Measurements from ENCODE around the gene SMAD3. TPM values are rescaled to one million over a fixed set of nuclear protein-coding genes. Genes with fewer than 3 reads are reported as not detected.
A peak's percentile ranks its signal among the peaks of the same experiment; 100 is the strongest.

SMAD3 gene
- total RNA-seq, 1 donor from 2014 or later: 25.7 TPM

GRCh38 chr15:67109141-67110034 lies 44.0 kb downstream of the SMAD3 start:
- peak; percentile 25 to 58 for ATAC-seq
- Histone ChIP-seq H3K36me3 (no peaks in the 10 kb centered on the region), H3K4me1 (peaks cover 65% of the 10 kb centered on the region), H3K27me3 (ENCODE audit: low read depth) (no peaks in the 10 kb centered on the region), H3K4me3 (no peak overlapping the region), H3K27ac (peak overlapping the region; percentile 54), H3K9me3 (no peaks in the 10 kb centered on the region)
- TF ChIP-seq, protein P1, sequence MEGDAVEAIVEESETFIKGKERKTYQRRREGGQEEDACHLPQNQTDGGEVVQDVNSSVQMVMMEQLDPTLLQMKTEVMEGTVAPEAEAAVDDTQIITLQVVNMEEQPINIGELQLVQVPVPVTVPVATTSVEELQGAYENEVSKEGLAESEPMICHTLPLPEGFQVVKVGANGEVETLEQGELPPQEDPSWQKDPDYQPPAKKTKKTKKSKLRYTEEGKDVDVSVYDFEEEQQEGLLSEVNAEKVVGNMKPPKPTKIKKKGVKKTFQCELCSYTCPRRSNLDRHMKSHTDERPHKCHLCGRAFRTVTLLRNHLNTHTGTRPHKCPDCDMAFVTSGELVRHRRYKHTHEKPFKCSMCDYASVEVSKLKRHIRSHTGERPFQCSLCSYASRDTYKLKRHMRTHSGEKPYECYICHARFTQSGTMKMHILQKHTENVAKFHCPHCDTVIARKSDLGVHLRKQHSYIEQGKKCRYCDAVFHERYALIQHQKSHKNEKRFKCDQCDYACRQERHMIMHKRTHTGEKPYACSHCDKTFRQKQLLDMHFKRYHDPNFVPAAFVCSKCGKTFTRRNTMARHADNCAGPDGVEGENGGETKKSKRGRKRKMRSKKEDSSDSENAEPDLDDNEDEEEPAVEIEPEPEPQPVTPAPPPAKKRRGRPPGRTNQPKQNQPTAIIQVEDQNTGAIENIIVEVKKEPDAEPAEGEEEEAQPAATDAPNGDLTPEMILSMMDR (IDR thresholded peaks at IDR 0.05): no peak
- intact Hi-C loops (cut with DNase I): no loop called here
- peak; percentile 54 for DNase-seq

- intact Hi-C loops (cut with DNase I): no loop called here
- H3K27ac ChIP-seq: peak overlapping the region; percentile 54
- no peaks in the 10 kb centered on the region for H3K27me3 ChIP-seq (ENCODE audit: low read depth)
- TF ChIP-seq, protein P1 (IDR thresholded peaks at IDR 0.05): no peak
- no peak overlapping the region for H3K4me3 ChIP-seq
- ATAC-seq (no peak), DNase-seq (no peak)
- no peaks in the 10 kb centered on the region for H3K9me3 ChIP-seq
- H3K4me1 ChIP-seq: peaks cover 64% of the 10 kb centered on the region
- H3K36me3 ChIP-seq: no peaks in the 10 kb centered on the region
These were observed 45.0 kb downstream of the SMAD3 start for GRCh38 chr15:67110361-67110781.

DNA sequence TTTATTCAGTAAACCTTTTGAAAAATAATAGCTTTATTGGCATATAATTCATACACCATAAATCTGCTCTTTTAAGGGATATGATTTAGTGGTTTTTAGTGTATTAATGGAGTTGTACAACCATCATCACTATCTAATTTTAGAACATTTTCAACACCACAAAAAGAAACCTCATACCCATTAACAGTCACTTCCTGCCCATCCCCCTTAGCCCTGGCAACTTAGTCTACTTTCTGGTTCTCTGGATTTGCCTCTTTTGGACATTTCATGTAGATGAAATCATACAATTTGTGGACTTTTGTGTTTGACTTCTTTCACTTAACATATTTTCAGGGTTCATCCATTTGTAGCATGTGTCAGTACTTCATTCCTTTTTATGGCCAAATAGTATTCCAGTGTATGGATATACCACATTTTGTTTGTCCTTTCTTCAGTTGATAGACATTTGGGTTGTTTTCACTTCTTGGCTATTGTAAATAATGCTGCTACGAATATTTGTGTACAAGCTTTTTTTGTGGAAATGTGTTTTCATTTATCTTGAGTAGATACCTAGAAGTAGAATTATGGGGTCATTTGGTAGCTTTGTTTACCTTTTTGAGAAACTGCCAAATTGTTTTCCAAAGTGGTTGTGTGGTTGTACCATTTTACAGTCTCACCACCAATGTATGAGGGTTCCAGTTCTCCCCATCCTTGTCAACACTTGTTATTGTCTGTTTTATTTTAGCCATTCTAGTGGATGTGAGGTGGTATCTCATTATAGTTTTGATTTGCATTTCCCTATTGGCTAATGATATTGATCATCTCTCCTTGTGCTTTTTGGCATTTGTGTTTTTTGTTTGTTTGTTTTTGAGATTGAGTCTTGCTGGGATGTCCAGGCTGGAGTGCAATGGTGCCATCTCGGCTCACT lies 45.8 kb downstream of the SMAD3 start:
- no peak for DNase-seq
- no peak overlapping the region for H3K27ac ChIP-seq
- H3K27me3 ChIP-seq (ENCODE audit: low read depth): no peaks in the 10 kb centered on the region
- peaks cover 64% of the 10 kb centered on the region for H3K4me1 ChIP-seq
- intact Hi-C loops (cut with DNase I): no loop called here
- H3K4me3 ChIP-seq: no peak overlapping the region
- no peak for ATAC-seq
- no peaks in the 10 kb centered on the region for H3K9me3 ChIP-seq
- H3K36me3 ChIP-seq: no peaks in the 10 kb centered on the region
- TF ChIP-seq, protein P1 (IDR thresholded peaks at IDR 0.05): no peak

DNA sequence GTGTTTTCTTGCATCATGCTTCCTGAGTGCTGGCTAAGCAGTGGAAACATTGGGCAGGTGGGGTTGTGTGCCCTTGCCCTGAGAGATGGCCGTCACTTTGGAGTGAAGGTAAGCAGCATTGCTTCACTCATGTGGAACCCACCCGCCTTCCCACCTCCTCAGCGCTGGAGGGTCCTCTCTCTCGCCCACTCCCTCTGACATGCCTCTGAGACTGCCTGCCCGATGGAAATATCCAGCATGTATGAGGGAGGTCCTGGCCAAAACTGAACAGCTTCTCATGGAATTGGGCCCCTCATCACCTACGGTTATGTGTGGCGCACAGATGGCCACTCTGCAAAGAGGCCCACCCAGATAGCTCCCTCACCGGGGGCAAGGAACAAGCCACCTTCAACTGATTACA lies 48.6 kb downstream of the SMAD3 start:
- ATAC-seq: no peak
- no peak for DNase-seq
- intact Hi-C loops (cut with DNase I): no loop called here
- Histone ChIP-seq H3K27ac (no peak overlapping the region), H3K36me3 (no peaks in the 10 kb centered on the region), H3K4me3 (no peak overlapping the region), H3K9me3 (no peaks in the 10 kb centered on the region), H3K27me3 (ENCODE audit: low read depth) (no peaks in the 10 kb centered on the region), H3K4me1 (peaks cover 65% of the 10 kb centered on the region)
- TF ChIP-seq, protein P1 (IDR thresholded peaks at IDR 0.05): no peak

GRCh38 chr15:67114846-67115585 lies 49.6 kb downstream of the SMAD3 start:
- peak overlapping the region; percentile 13 for H3K27ac ChIP-seq
- ATAC-seq (no peak), DNase-seq (no peak)
- H3K4me3 ChIP-seq: no peak overlapping the region
- H3K27me3 ChIP-seq (ENCODE audit: low read depth): no peaks in the 10 kb centered on the region
- H3K9me3 ChIP-seq: no peaks in the 10 kb centered on the region
- TF ChIP-seq, protein P1 (IDR thresholded peaks at IDR 0.05): no peak
- intact Hi-C loops (cut with DNase I): no loop called here
- H3K36me3 ChIP-seq: no peaks in the 10 kb centered on the region
- peaks cover 63% of the 10 kb centered on the region for H3K4me1 ChIP-seq

Data from lower lobe of right lung (tissue), 2 donors.